Central memory CD8-positive, alpha-beta T cell (primary cell): ENCODE measurements around the gene C5orf15.

ENCODE experiments used
- ATAC-seq: fragments of 150-1000 bp; cut with Tn5 transposase; replicated peaks from 2 replicates; pipeline ENCODE4 v1.10.0; 2022; ENCODE audit warnings: mild to moderate bottlenecking, moderate FRiP score, moderate number of reproducible peaks; ENCODE audit not compliant: poor library complexity, severe bottlenecking; ENCODE audit errors: extremely low read depth
- DNase-seq, 2 donors: peaks; one replicate each; pipeline ENCODE4 v3.0.0; 2021; ENCODE audit warnings: low spot score in 2 of 2
- H3K27ac Mint-ChIP-seq: one replicate; pipeline ENCODE4 v1.8.0; 2022; ENCODE audit warnings: low read depth, mild to moderate bottlenecking, moderate library complexity, mixed read lengths
- H3K27me3 Mint-ChIP-seq: one replicate; pipeline ENCODE4 v1.8.0; 2022; ENCODE audit warnings: mixed read lengths
- H3K36me3 Mint-ChIP-seq: one replicate; pipeline ENCODE4 v1.8.0; 2022; ENCODE audit warnings: mild to moderate bottlenecking, moderate library complexity, mixed read lengths; ENCODE audit not compliant: insufficient read depth
- H3K4me1 Mint-ChIP-seq: one replicate; pipeline ENCODE4 v1.8.0; 2022; ENCODE audit warnings: mixed read lengths
- H3K4me3 Mint-ChIP-seq: one replicate; pipeline ENCODE4 v1.8.0; 2022; ENCODE audit warnings: mild to moderate bottlenecking, moderate library complexity, mixed read lengths
- H3K9me3 Mint-ChIP-seq: one replicate; pipeline ENCODE4 v1.8.0; 2022; ENCODE audit warnings: mixed read lengths

C5orf15 gene

GRCh38 chr5:133968204-133968980 lies at the start of gene C5orf15:
Gene C5orf15, minus strand, starts transcription at chr5:133968625. Its CDS starts 41 bp downstream, at chr5:133968584.
- H3K9me3 Mint-ChIP-seq: no peaks in the 10 kb centered on the region
- peak within 1 kb of the TSS; percentile 98 for H3K27ac Mint-ChIP-seq
- peaks cover 39% of the 10 kb centered on the region for H3K4me1 Mint-ChIP-seq
- peak within 1 kb of the TSS; percentile 99 for H3K4me3 Mint-ChIP-seq
- DNase-seq (peak; percentile 73 to 83), ATAC-seq (peak; percentile 96)
- H3K27me3 Mint-ChIP-seq: no peaks in the 10 kb centered on the region
- H3K36me3 Mint-ChIP-seq: peaks cover 17% of the 10 kb centered on the region

- H3K4me1 Mint-ChIP-seq: peaks cover 15% of the 10 kb centered on the region
- H3K36me3 Mint-ChIP-seq: peaks cover 16% of the 10 kb centered on the region
- H3K27ac Mint-ChIP-seq: no peak overlapping the region
- ATAC-seq: no peak
- no peaks in the 10 kb centered on the region for H3K9me3 Mint-ChIP-seq
- DNase-seq: no peak
- peaks cover 26% of the 10 kb centered on the region for H3K27me3 Mint-ChIP-seq
- H3K4me3 Mint-ChIP-seq: no peak overlapping the region
Observed at GRCh38 chr5:134008266-134008749, 39.9 kb upstream of the C5orf15 start.

- no peaks in the 10 kb centered on the region for H3K9me3 Mint-ChIP-seq
- no peak for ATAC-seq
- peaks cover 17% of the 10 kb centered on the region for H3K36me3 Mint-ChIP-seq
- peaks cover 20% of the 10 kb centered on the region for H3K27me3 Mint-ChIP-seq
- H3K4me3 Mint-ChIP-seq: no peak overlapping the region
- no peak for DNase-seq
- H3K4me1 Mint-ChIP-seq: peaks cover 20% of the 10 kb centered on the region
- H3K27ac Mint-ChIP-seq: no peak overlapping the region
Observed at GRCh38 chr5:134007581-134008265, 39.3 kb upstream of the C5orf15 start.

GRCh38 chr5:134006115-134006514 lies 37.7 kb upstream of the C5orf15 start:
- DNase-seq (no peak), ATAC-seq (no peak)
- peaks cover 22% of the 10 kb centered on the region for H3K36me3 Mint-ChIP-seq
- no peaks in the 10 kb centered on the region for H3K9me3 Mint-ChIP-seq
- peaks cover 4% of the 10 kb centered on the region for H3K27me3 Mint-ChIP-seq
- H3K4me3 Mint-ChIP-seq: peak overlapping the region; percentile 87
- H3K27ac Mint-ChIP-seq: peak overlapping the region; percentile 93
- H3K4me1 Mint-ChIP-seq: peaks cover 35% of the 10 kb centered on the region

- ATAC-seq (no peak), DNase-seq (no peak)
- Mint-ChIP-seq H3K36me3 (peaks cover 22% of the 10 kb centered on the region), H3K4me3 (peak overlapping the region; percentile 87), H3K27ac (peak overlapping the region; percentile 93), H3K27me3 (no peaks in the 10 kb centered on the region), H3K9me3 (no peaks in the 10 kb centered on the region), H3K4me1 (peaks cover 37% of the 10 kb centered on the region)
Observed at GRCh38 chr5:134005417-134006061, 37.1 kb upstream of the C5orf15 start.

GRCh38 chr5:134004626-134005416 lies 36.4 kb upstream of the C5orf15 start, which contains the start of gene VDAC1:
Gene VDAC1, minus strand, starts transcription at chr5:134004975. Its CDS starts 11,963 bp downstream, at chr5:133993012.
- Mint-ChIP-seq H3K27ac (peak within 1 kb of the TSS; percentile 93), H3K9me3 (no peaks in the 10 kb centered on the region), H3K27me3 (no peaks in the 10 kb centered on the region), H3K4me3 (peak within 1 kb of the TSS; percentile 87), H3K36me3 (peaks cover 21% of the 10 kb centered on the region), H3K4me1 (peaks cover 43% of the 10 kb centered on the region)
- peak; percentile 72 to 83 for DNase-seq
- peak; percentile 75 for ATAC-seq

GRCh38 chr5:134003817-134004625 lies 35.6 kb upstream of the C5orf15 start:
- H3K4me3 Mint-ChIP-seq: peak overlapping the region; percentile 87
- peaks cover 51% of the 10 kb centered on the region for H3K4me1 Mint-ChIP-seq
- H3K36me3 Mint-ChIP-seq: peaks cover 21% of the 10 kb centered on the region
- H3K27me3 Mint-ChIP-seq: no peaks in the 10 kb centered on the region
- ATAC-seq (no peak), DNase-seq (peak; percentile 15 to 22)
- H3K9me3 Mint-ChIP-seq: no peaks in the 10 kb centered on the region
- peak overlapping the region; percentile 93 for H3K27ac Mint-ChIP-seq

- Mint-ChIP-seq H3K27me3 (no peaks in the 10 kb centered on the region), H3K9me3 (no peaks in the 10 kb centered on the region), H3K27ac (peak overlapping the region; percentile 93), H3K4me1 (peaks cover 56% of the 10 kb centered on the region), H3K36me3 (peaks cover 21% of the 10 kb centered on the region), H3K4me3 (peak overlapping the region; percentile 87)
- ATAC-seq: no peak
- no peak for DNase-seq
Observed at GRCh38 chr5:134003064-134003816, 34.8 kb upstream of the C5orf15 start.

- DNase-seq: no peak
- Mint-ChIP-seq H3K4me3 (peak overlapping the region; percentile 87), H3K9me3 (no peaks in the 10 kb centered on the region), H3K36me3 (peaks cover 21% of the 10 kb centered on the region), H3K27me3 (no peaks in the 10 kb centered on the region), H3K4me1 (peaks cover 60% of the 10 kb centered on the region), H3K27ac (peak overlapping the region; percentile 49)
- no peak for ATAC-seq
Observed at GRCh38 chr5:134001938-134002731, 33.7 kb upstream of the C5orf15 start.

- Mint-ChIP-seq H3K4me3 (no peak overlapping the region), H3K9me3 (no peaks in the 10 kb centered on the region), H3K27me3 (no peaks in the 10 kb centered on the region), H3K4me1 (peaks cover 69% of the 10 kb centered on the region), H3K36me3 (peaks cover 18% of the 10 kb centered on the region), H3K27ac (peak overlapping the region; percentile 69)
- ATAC-seq (no peak), DNase-seq (no peak)
Observed at GRCh38 chr5:134000696-134001453, 32.5 kb upstream of the C5orf15 start.
